Keratinocyte (primary cell): ENCODE measurements around the gene ADGRV1. TPM values are rescaled to one million over a fixed set of nuclear protein-coding genes. Genes with fewer than 3 reads are reported as not detected.

Experiments used
- DNase-seq: peaks from one replicate; pipeline ENCODE4 v3.0.0-alpha.2; 2011; ENCODE audit warnings: low read depth, missing footprints, low spot score
- FAIRE-seq: peaks from 2 replicates; lab custom pipeline; 2011; peaks lifted over from hg19 to GRCh38; lab: Jason Lieb, UNC
- H2AFZ ChIP-seq: 2 replicates; pipeline ENCODE4 v1.6.0; 2012; ENCODE audit warnings: low read length, control low read depth, inconsistent platforms; ENCODE audit not compliant: control insufficient read depth
- H3K27ac ChIP-seq: 2 replicates; pipeline ENCODE4 v1.5.1; 2011; ENCODE audit warnings: low read length; ENCODE audit not compliant: control insufficient read depth, insufficient read depth
- H3K27me3 ChIP-seq: 3 replicates; pipeline ENCODE4 v1.6.0; 2011; ENCODE audit warnings: low read length; ENCODE audit not compliant: control insufficient read depth, insufficient read depth; ENCODE audit errors: extremely low read depth
- H3K36me3 ChIP-seq, 2 experiments: 2 replicates in 1 of 2; 3 replicates in 1 of 2; pipeline ENCODE4 v1.5.1; 2011; ENCODE audit warnings: low read length in 2 of 2, mild to moderate bottlenecking in 1 of 2; ENCODE audit not compliant: control insufficient read depth in 2 of 2, insufficient read depth in 2 of 2; ENCODE audit errors: extremely low read depth in 1 of 2
- H3K4me1 ChIP-seq: 3 replicates; pipeline ENCODE4 v1.5.1; 2011; ENCODE audit warnings: low read length; ENCODE audit not compliant: control insufficient read depth, insufficient read depth; ENCODE audit errors: extremely low read depth
- H3K4me2 ChIP-seq: 3 replicates; pipeline ENCODE4 v1.6.0; 2011; ENCODE audit warnings: low read depth, low read length; ENCODE audit not compliant: control insufficient read depth, insufficient read depth; ENCODE audit errors: extremely low read depth
- H3K4me3 ChIP-seq, 3 experiments: fragments of 200-600 bp in 1 of 3; sonication (generic) in 1 of 3; 2 replicates in 2 of 3; 3 replicates in 1 of 3; pipeline ENCODE4 v1.5.1; 2011 to 2016; ENCODE audit warnings: low read length in 3 of 3, mild to moderate bottlenecking in 3 of 3, control low read depth in 2 of 3, inconsistent platforms in 1 of 3, low read depth in 1 of 3, mixed read lengths in 1 of 3, mixed run types in 1 of 3, moderate library complexity in 1 of 3; ENCODE audit not compliant: control insufficient read depth in 2 of 3, insufficient read depth in 2 of 3; ENCODE audit errors: extremely low read depth in 1 of 3
- H3K79me2 ChIP-seq: 2 replicates; pipeline ENCODE4 v1.6.0; 2012; ENCODE audit warnings: low read length; ENCODE audit not compliant: control insufficient read depth, insufficient read depth
- H3K9ac ChIP-seq: 3 replicates; pipeline ENCODE4 v1.6.0; 2011; ENCODE audit warnings: low read length; ENCODE audit not compliant: control insufficient read depth, insufficient read depth; ENCODE audit errors: extremely low read depth
- H3K9me1 ChIP-seq: 3 replicates; pipeline ENCODE4 v1.6.0; 2011; ENCODE audit warnings: low read length; ENCODE audit not compliant: control insufficient read depth, insufficient read depth; ENCODE audit errors: extremely low read depth
- H3K9me3 ChIP-seq: 2 replicates; pipeline ENCODE4 v1.5.1; 2012; ENCODE audit warnings: low read depth, low read length; ENCODE audit not compliant: control insufficient read depth
- H4K20me1 ChIP-seq: 3 replicates; pipeline ENCODE4 v1.6.0; 2011; ENCODE audit warnings: low read length; ENCODE audit not compliant: control insufficient read depth, insufficient read depth; ENCODE audit errors: extremely low read depth
- EZH2 ChIP-seq: IDR thresholded peaks from one replicate; pipeline ENCODE4 v1.6.1; 2012; ENCODE audit warnings: inconsistent platforms, mild to moderate bottlenecking, low read length, moderate library complexity
- dilution Hi-C: fragments of 300-500 bp; cut with MboI; formaldehyde crosslinking; loops from one replicate; pipeline ENCODE4 v1.7.0; 2020; ENCODE audit warnings: low sequenced_read_pairs; ENCODE audit not compliant: extremely low pct_ligation_motif_present
- polyA plus RNA-seq, 5 experiments: library from polyadenylated mRNA; depleted of rRNA in 3 of 5; stranded (reverse) in 3 of 5; stranded (forward) in 1 of 5; unstranded in 1 of 5; fragments of >200 nt; gene quantifications; 1 replicate in 1 of 5; 2 replicates in 3 of 5; 3 replicates in 1 of 5; pipeline versions ENCODE4 v1.2.1 to v1.2.3, GENCODE V29; 2011 to 2012; ENCODE audit warnings: missing spikeins in 2 of 5, low read depth in 1 of 5, low replicate concordance in 1 of 5
- TF ChIP-seq, protein P1 (sequence below), 3 experiments: IDR thresholded peaks in 1 of 3; conservative IDR thresholded peaks in 1 of 3; optimal IDR thresholded peaks in 1 of 3; 2 replicates in 2 of 3; 3 replicates in 1 of 3; pipeline versions ENCODE3 to v1.5.1; 2011; ENCODE audit warnings: low read length in 3 of 3, mild to moderate bottlenecking in 3 of 3, moderate library complexity in 2 of 3, control low read depth in 1 of 3, inconsistent platforms in 1 of 3; ENCODE audit not compliant: insufficient read depth in 2 of 3; ENCODE audit errors: extremely low read depth in 1 of 3

Gene ADGRV1
- polyA plus RNA-seq, 1 donor (not counting 4 experiments of a cell fraction or from before 2014, with no cell fraction given) = 0.05 TPM

DNA sequence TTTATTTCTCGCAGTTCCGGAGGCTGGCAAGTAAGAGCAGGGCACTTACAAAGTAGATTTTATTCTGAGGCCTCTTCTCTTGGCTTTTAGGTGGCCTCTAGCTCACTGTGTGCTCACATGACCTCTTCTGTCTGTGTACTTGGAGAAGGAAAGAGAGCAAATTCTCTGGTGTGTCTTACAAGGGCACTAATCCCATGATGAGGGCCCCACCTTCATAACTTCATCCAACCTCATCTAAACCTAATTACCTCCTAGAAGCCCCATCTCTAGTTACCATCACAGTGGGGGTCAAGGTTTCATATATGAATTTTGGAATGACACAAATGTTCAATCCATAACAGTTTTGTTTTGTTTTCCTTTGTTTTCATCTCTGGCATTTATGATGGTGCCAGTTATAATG, 376.1 kb downstream of the ADGRV1 start:
- TF ChIP-seq, protein P1, sequence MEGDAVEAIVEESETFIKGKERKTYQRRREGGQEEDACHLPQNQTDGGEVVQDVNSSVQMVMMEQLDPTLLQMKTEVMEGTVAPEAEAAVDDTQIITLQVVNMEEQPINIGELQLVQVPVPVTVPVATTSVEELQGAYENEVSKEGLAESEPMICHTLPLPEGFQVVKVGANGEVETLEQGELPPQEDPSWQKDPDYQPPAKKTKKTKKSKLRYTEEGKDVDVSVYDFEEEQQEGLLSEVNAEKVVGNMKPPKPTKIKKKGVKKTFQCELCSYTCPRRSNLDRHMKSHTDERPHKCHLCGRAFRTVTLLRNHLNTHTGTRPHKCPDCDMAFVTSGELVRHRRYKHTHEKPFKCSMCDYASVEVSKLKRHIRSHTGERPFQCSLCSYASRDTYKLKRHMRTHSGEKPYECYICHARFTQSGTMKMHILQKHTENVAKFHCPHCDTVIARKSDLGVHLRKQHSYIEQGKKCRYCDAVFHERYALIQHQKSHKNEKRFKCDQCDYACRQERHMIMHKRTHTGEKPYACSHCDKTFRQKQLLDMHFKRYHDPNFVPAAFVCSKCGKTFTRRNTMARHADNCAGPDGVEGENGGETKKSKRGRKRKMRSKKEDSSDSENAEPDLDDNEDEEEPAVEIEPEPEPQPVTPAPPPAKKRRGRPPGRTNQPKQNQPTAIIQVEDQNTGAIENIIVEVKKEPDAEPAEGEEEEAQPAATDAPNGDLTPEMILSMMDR (optimal IDR thresholded peaks at IDR 0.05 in 1 of 3, IDR thresholded peaks at IDR 0.05 in 1 of 3, conservative IDR thresholded peaks at IDR 0.05 in 1 of 3; ENCODE audit: extremely low read depth in 1 of 3, insufficient read depth in 2 of 3, low read length in 3 of 3) = no peak
- no peak for TF ChIP-seq EZH2
- Histone ChIP-seq H3K4me2 (no peak overlapping the region), H3K9ac (no peak overlapping the region), H4K20me1 (no peaks in the 10 kb centered on the region), H3K4me3 (no peak overlapping the region), H3K27me3 (no peaks in the 10 kb centered on the region), H2AFZ (no peak overlapping the region), H3K79me2 (no peaks in the 10 kb centered on the region), H3K9me1 (no peaks in the 10 kb centered on the region), H3K4me1 (peaks cover 10% of the 10 kb centered on the region), H3K9me3 (no peaks in the 10 kb centered on the region), H3K27ac (no peak overlapping the region), H3K36me3 (no peaks in the 10 kb centered on the region)
- FAIRE-seq (no peak), DNase-seq (no peak)
- dilution Hi-C loops = no loop called here

DNA sequence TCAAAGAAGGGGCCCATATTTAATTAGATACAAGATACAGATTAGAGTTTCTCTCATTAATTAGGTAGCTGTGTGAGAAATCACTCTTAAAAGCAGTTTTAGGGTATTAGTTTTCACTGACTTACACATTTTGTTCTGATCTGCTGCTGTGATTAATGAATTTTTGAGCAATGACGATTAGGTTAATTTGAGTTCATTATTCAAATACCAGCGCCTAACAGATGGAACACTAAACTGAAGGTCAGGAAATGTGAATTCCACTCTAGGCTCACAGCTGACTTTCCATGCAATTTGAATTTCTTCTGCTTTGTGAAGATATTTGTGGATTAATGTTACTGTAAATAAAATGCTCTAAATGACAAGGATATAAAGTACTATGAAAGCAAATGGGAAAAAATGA, 380.6 kb downstream of the ADGRV1 start:
- Histone ChIP-seq H3K4me3 (peak overlapping the region in 1 of 3 experiments; percentile 12), H3K4me1 (peaks cover 25% of the 10 kb centered on the region), H3K9me3 (no peaks in the 10 kb centered on the region), H3K36me3 (no peaks in the 10 kb centered on the region), H4K20me1 (no peaks in the 10 kb centered on the region), H3K9ac (no peak overlapping the region), H3K27ac (no peak overlapping the region), H3K4me2 (peak overlapping the region; percentile 29), H3K9me1 (no peaks in the 10 kb centered on the region), H3K27me3 (no peaks in the 10 kb centered on the region), H2AFZ (peak overlapping the region; percentile 24), H3K79me2 (no peaks in the 10 kb centered on the region)
- DNase-seq (no peak), FAIRE-seq (peak; percentile 44)
- dilution Hi-C loops = no loop called here
- TF ChIP-seq, protein P1 (optimal IDR thresholded peaks at IDR 0.05 in 1 of 3, IDR thresholded peaks at IDR 0.05 in 1 of 3, conservative IDR thresholded peaks at IDR 0.05 in 1 of 3; ENCODE audit: extremely low read depth in 1 of 3, insufficient read depth in 2 of 3, low read length in 3 of 3) = no peak
- TF ChIP-seq EZH2 = no peak
